DMS53 treated with DMSO at 0.1 percent for 48 hours (cell line): ENCODE data around the gene PSMD12.
A peak's percentile ranks its signal among the peaks of the same experiment; 100 is the strongest.
"Not testable (repeated sequence)": the region's sequence is repeated elsewhere in the genome, so short reads cannot be mapped to it uniquely, and the experiment has no call there.

ENCODE experiments used
- DNase-seq: peaks from one replicate; lab custom pipeline; 2025; ENCODE audit not compliant: unreplicated experiment; lab: John Stamatoyannopoulos, UW

Gene PSMD12

GRCh38 chr17:67315865-67316264 lies 50.5 kb downstream of the PSMD12 start:
- DNase-seq: no peak

GRCh38 chr17:67312265-67312664 lies 54.1 kb downstream of the PSMD12 start:
- DNase-seq: no peak

GRCh38 chr17:67311575-67311974 lies 54.8 kb downstream of the PSMD12 start:
- no peak for DNase-seq

- DNase-seq: no peak
Measured at GRCh38 chr17:67310406-67310805, 56.0 kb downstream of the PSMD12 start.

GRCh38 chr17:67305446-67306235 lies 60.7 kb downstream of the PSMD12 start:
- not testable (repeated sequence) for DNase-seq

- no peak for DNase-seq
Measured at GRCh38 chr17:67297454-67297960, 68.9 kb downstream of the PSMD12 start.

- no peak for DNase-seq
Measured at GRCh38 chr17:67294451-67295199, 71.8 kb downstream of the PSMD12 start.

- peak; percentile 78 for DNase-seq
Measured at GRCh38 chr17:67293251-67294203, 72.8 kb downstream of the PSMD12 start.

- no peak for DNase-seq
Measured at GRCh38 chr17:67290711-67291291, 75.6 kb downstream of the PSMD12 start.

GRCh38 chr17:67290244-67290643 lies 76.1 kb downstream of the PSMD12 start:
- no peak for DNase-seq

- no peak for DNase-seq
Measured at GRCh38 chr17:67289181-67289876, 77.0 kb downstream of the PSMD12 start.
